CD4-positive, alpha-beta T cell treated with Interleukin-12 subunit alpha and Interleukin-12 subunit beta, for 1 hour (primary cell): ENCODE results near the gene SLC25A10.
"Not testable (repeated sequence)": the region's sequence is repeated elsewhere in the genome, so short reads cannot be mapped to it uniquely, and the experiment has no call there.

Source experiments
- DNase-seq: peaks from one replicate; pipeline ENCODE4 v3.0.0-alpha.2; 2020

SLC25A10 gene

GRCh38 chr17:81722184-81723120 lies 10.4 kb downstream of the SLC25A10 start:
- no peak for DNase-seq

GRCh38 chr17:81723651-81724209 lies 11.6 kb downstream of the SLC25A10 start:
- DNase-seq: no peak

GRCh38 chr17:81725439-81725838 lies 13.4 kb downstream of the SLC25A10 start:
- DNase-seq: no peak

- no peak for DNase-seq
Measured at GRCh38 chr17:81726004-81726403, 13.9 kb downstream of the SLC25A10 start.

GRCh38 chr17:81727324-81728031 lies 15.4 kb downstream of the SLC25A10 start:
- no peak for DNase-seq

- peak; percentile 62 for DNase-seq
Measured at GRCh38 chr17:81733507-81734404, 21.7 kb downstream of the SLC25A10 start.

GRCh38 chr17:81734405-81735263 lies 22.6 kb downstream of the SLC25A10 start:
- no peak for DNase-seq

GRCh38 chr17:81735264-81736102 lies 23.4 kb downstream of the SLC25A10 start:
- DNase-seq: peak; percentile 20

- no peak for DNase-seq
Measured at GRCh38 chr17:81737947-81738800, 26.1 kb downstream of the SLC25A10 start.

- DNase-seq: no peak
Measured at GRCh38 chr17:81738801-81739393, 26.8 kb downstream of the SLC25A10 start.

GRCh38 chr17:81739593-81739992 lies 27.5 kb downstream of the SLC25A10 start:
- not testable (repeated sequence) for DNase-seq

- DNase-seq: no peak
Measured at GRCh38 chr17:81740395-81740961, 28.4 kb downstream of the SLC25A10 start.

GRCh38 chr17:81741049-81741593 lies 29.0 kb downstream of the SLC25A10 start:
- DNase-seq: no peak

GRCh38 chr17:81741594-81742452 lies 29.7 kb downstream of the SLC25A10 start:
- DNase-seq: no peak
